CD4-positive, CD25-positive, alpha-beta regulatory T cell (primary cell): Measurements from ENCODE around the gene CYYR1. TPM values are rescaled to one million over a fixed set of nuclear protein-coding genes. Genes with fewer than 3 reads are reported as not detected.

ENCODE experiments used
- ATAC-seq, 2 donors: fragments of 150-1000 bp; cut with Tn5 transposase; one replicate each; pipeline ENCODE4 v1.10.0; 2021; ENCODE audit warnings: low read depth in 2 of 2, moderate number of reproducible peaks in 2 of 2, moderate library complexity in 1 of 2
- DNase-seq, 3 donors: peaks; one replicate each; pipeline versions ENCODE4 v3.0.0 to v3.0.0-alpha.2; 2012 to 2022; ENCODE audit warnings: mixed read lengths in 1 of 3
- H3K27ac ChIP-seq: one replicate; pipeline ENCODE4 v1.7.0; 2013; ENCODE audit warnings: mild to moderate bottlenecking, low read length; ENCODE audit not compliant: insufficient read depth, poor library complexity, severe bottlenecking
- H3K27me3 ChIP-seq: one replicate; pipeline ENCODE4 v1.7.0; 2013; ENCODE audit warnings: low read length; ENCODE audit not compliant: control insufficient read depth, insufficient read depth
- H3K36me3 ChIP-seq: one replicate; pipeline ENCODE4 v1.7.0; 2013; ENCODE audit warnings: mild to moderate bottlenecking, low read length, moderate library complexity; ENCODE audit not compliant: control insufficient read depth, insufficient read depth
- H3K4me1 ChIP-seq: 2 replicates; pipeline ENCODE4 v1.7.0; 2013; ENCODE audit warnings: mild to moderate bottlenecking, low read length; ENCODE audit not compliant: insufficient read depth, control insufficient read depth, poor library complexity, severe bottlenecking
- H3K4me3 ChIP-seq: one replicate; pipeline ENCODE4 v1.7.0; 2013; ENCODE audit warnings: low read depth, mild to moderate bottlenecking, low read length, moderate library complexity
- H3K9me3 ChIP-seq, 2 experiments: 1 replicate in 1 of 2; 2 replicates in 1 of 2; pipeline ENCODE4 v1.7.0; 2013; ENCODE audit warnings: low read length in 2 of 2, mild to moderate bottlenecking in 1 of 2, moderate library complexity in 1 of 2; ENCODE audit not compliant: control insufficient read depth in 2 of 2
- H3K27ac Mint-ChIP-seq, 3 donors: one replicate each; pipeline ENCODE4 v1.8.0; 2020 to 2022; ENCODE audit warnings: mild to moderate bottlenecking in 3 of 3, mixed read lengths in 3 of 3, moderate library complexity in 2 of 3
- H3K27me3 Mint-ChIP-seq: one replicate; pipeline ENCODE4 v1.8.0; 2022; ENCODE audit warnings: mild to moderate bottlenecking, mixed read lengths
- H3K36me3 Mint-ChIP-seq: one replicate; pipeline ENCODE4 v1.8.0; 2020; ENCODE audit warnings: mixed read lengths
- H3K4me1 Mint-ChIP-seq, 4 donors: one replicate each; pipeline ENCODE4 v1.8.0; 2020 to 2022; ENCODE audit warnings: mixed read lengths in 4 of 4, mild to moderate bottlenecking in 1 of 4
- H3K4me3 Mint-ChIP-seq, 4 donors: one replicate each; pipeline ENCODE4 v1.8.0; 2020 to 2022; ENCODE audit warnings: mild to moderate bottlenecking in 4 of 4, mixed read lengths in 4 of 4, moderate library complexity in 3 of 4
- H3K9me3 Mint-ChIP-seq, 7 donors: one replicate each; pipeline ENCODE4 v1.8.0; 2020 to 2022; ENCODE audit warnings: mixed read lengths in 7 of 7, mild to moderate bottlenecking in 3 of 7, moderate library complexity in 2 of 7
- polyA plus RNA-seq, 4 donors: library from polyadenylated mRNA; unstranded; fragments of 300-500 nt; fragmentation: Illumina TruSeq; gene quantifications; one replicate each; pipeline ENCODE4 v1.2.3, GENCODE V29; 2021
- total RNA-seq: library from RNA; stranded (reverse); gene quantifications from one replicate; pipeline ENCODE4 v1.2.3, GENCODE V29; 2022

CYYR1 gene
- total and polyA plus RNA-seq, 5 donors from 2014 or later = not detected

GRCh38 chr21:26550326-26550725 is 22.8 kb downstream of the CYYR1 start:
- no peak overlapping the region for H3K4me3 Mint-ChIP-seq
- no peaks in the 10 kb centered on the region for H3K4me1 ChIP-seq
- H3K36me3 ChIP-seq = no peaks in the 10 kb centered on the region
- H3K4me1 Mint-ChIP-seq = no peaks in the 10 kb centered on the region
- no peaks in the 10 kb centered on the region for H3K27me3 Mint-ChIP-seq
- H3K4me3 ChIP-seq = no peak overlapping the region
- ATAC-seq (no peak), DNase-seq (no peak)
- H3K9me3 Mint-ChIP-seq = peaks cover 0 to 5% (median 0%) of the 10 kb centered on the region in 7 donors
- H3K27me3 ChIP-seq = no peaks in the 10 kb centered on the region
- no peak overlapping the region for H3K27ac ChIP-seq
- no peak overlapping the region for H3K27ac Mint-ChIP-seq
- no peaks in the 10 kb centered on the region for H3K36me3 Mint-ChIP-seq
- H3K9me3 ChIP-seq = no peaks in the 10 kb centered on the region

GRCh38 chr21:26546446-26547097 is 26.5 kb downstream of the CYYR1 start:
- H3K4me3 ChIP-seq = no peak overlapping the region
- peaks cover 0 to 3% (median 3%) of the 10 kb centered on the region in 7 donors for H3K9me3 Mint-ChIP-seq
- no peaks in the 10 kb centered on the region for H3K9me3 ChIP-seq
- no peaks in the 10 kb centered on the region for H3K27me3 ChIP-seq
- no peaks in the 10 kb centered on the region for H3K36me3 Mint-ChIP-seq
- no peaks in the 10 kb centered on the region for H3K27me3 Mint-ChIP-seq
- no peaks in the 10 kb centered on the region for H3K4me1 Mint-ChIP-seq
- no peak overlapping the region for H3K4me3 Mint-ChIP-seq
- DNase-seq (no peak), ATAC-seq (no peak)
- H3K27ac Mint-ChIP-seq = no peak overlapping the region
- no peak overlapping the region for H3K27ac ChIP-seq
- no peaks in the 10 kb centered on the region for H3K4me1 ChIP-seq
- H3K36me3 ChIP-seq = no peaks in the 10 kb centered on the region

- H3K36me3 ChIP-seq = no peaks in the 10 kb centered on the region
- H3K27me3 Mint-ChIP-seq = no peaks in the 10 kb centered on the region
- no peak for ATAC-seq
These were observed 28.8 kb downstream of the CYYR1 start for GRCh38 chr21:26544201-26544775.

GRCh38 chr21:26540651-26541050 is 32.4 kb downstream of the CYYR1 start:
- ATAC-seq = no peak
- Mint-ChIP-seq H3K9me3 (peaks cover 0 to 5% (median 2%) of the 10 kb centered on the region in 7 donors), H3K27me3 (no peaks in the 10 kb centered on the region), H3K27ac (no peak overlapping the region), H3K4me1 (no peaks in the 10 kb centered on the region), H3K36me3 (no peaks in the 10 kb centered on the region), H3K4me3 (no peak overlapping the region)
- no peaks in the 10 kb centered on the region for H3K9me3 ChIP-seq
- H3K4me3 ChIP-seq = no peak overlapping the region
- H3K27ac ChIP-seq = no peak overlapping the region
- DNase-seq = no peak
- no peaks in the 10 kb centered on the region for H3K36me3 ChIP-seq
- no peaks in the 10 kb centered on the region for H3K27me3 ChIP-seq
- H3K4me1 ChIP-seq = no peaks in the 10 kb centered on the region

More at GRCh38 chr21:26544201-26544775, 28.8 kb downstream of the CYYR1 start:
- no peak for DNase-seq
- Histone ChIP-seq H3K4me1 (no peaks in the 10 kb centered on the region), H3K27ac (no peak overlapping the region), H3K27me3 (no peaks in the 10 kb centered on the region), H3K4me3 (no peak overlapping the region), H3K9me3 (no peaks in the 10 kb centered on the region)
- Mint-ChIP-seq H3K4me1 (no peaks in the 10 kb centered on the region), H3K27ac (peak overlapping the region in 1 of 3 donors; percentile 29), H3K4me3 (no peak overlapping the region), H3K9me3 (peaks cover 0 to 6% (median 3%) of the 10 kb centered on the region in 7 donors), H3K36me3 (no peaks in the 10 kb centered on the region)

GRCh38 chr21:26539566-26539965 is 33.5 kb downstream of the CYYR1 start:
- Mint-ChIP-seq H3K9me3 (peaks cover 0 to 5% (median 2%) of the 10 kb centered on the region in 7 donors), H3K27ac (no peak overlapping the region), H3K27me3 (no peaks in the 10 kb centered on the region), H3K4me1 (no peaks in the 10 kb centered on the region), H3K4me3 (no peak overlapping the region), H3K36me3 (no peaks in the 10 kb centered on the region)
- no peak overlapping the region for H3K27ac ChIP-seq
- no peaks in the 10 kb centered on the region for H3K27me3 ChIP-seq
- no peaks in the 10 kb centered on the region for H3K9me3 ChIP-seq
- no peaks in the 10 kb centered on the region for H3K4me1 ChIP-seq
- H3K4me3 ChIP-seq = no peak overlapping the region
- no peaks in the 10 kb centered on the region for H3K36me3 ChIP-seq
- ATAC-seq (no peak), DNase-seq (no peak)

GRCh38 chr21:26534517-26534916 is 38.6 kb downstream of the CYYR1 start:
- Histone ChIP-seq H3K4me1 (no peaks in the 10 kb centered on the region), H3K27me3 (no peaks in the 10 kb centered on the region), H3K36me3 (no peaks in the 10 kb centered on the region), H3K9me3 (peaks cover 0 to 3% of the 10 kb centered on the region in 2 experiments), H3K27ac (no peak overlapping the region), H3K4me3 (no peak overlapping the region)
- no peak for ATAC-seq
- H3K27ac Mint-ChIP-seq = no peak overlapping the region
- H3K4me3 Mint-ChIP-seq = no peak overlapping the region
- no peaks in the 10 kb centered on the region for H3K36me3 Mint-ChIP-seq
- H3K4me1 Mint-ChIP-seq = no peaks in the 10 kb centered on the region
- no peaks in the 10 kb centered on the region for H3K27me3 Mint-ChIP-seq
- peaks cover 0 to 5% (median 0%) of the 10 kb centered on the region in 7 donors for H3K9me3 Mint-ChIP-seq
- no peak for DNase-seq

- H3K4me1 ChIP-seq = no peaks in the 10 kb centered on the region
- Mint-ChIP-seq H3K4me1 (no peaks in the 10 kb centered on the region), H3K9me3 (peaks cover 0 to 5% (median 0%) of the 10 kb centered on the region in 7 donors), H3K4me3 (no peak overlapping the region), H3K27ac (no peak overlapping the region), H3K27me3 (no peaks in the 10 kb centered on the region), H3K36me3 (no peaks in the 10 kb centered on the region)
- no peaks in the 10 kb centered on the region for H3K36me3 ChIP-seq
- ATAC-seq (no peak), DNase-seq (no peak)
- H3K27ac ChIP-seq = no peak overlapping the region
- H3K9me3 ChIP-seq = peaks cover 0 to 3% of the 10 kb centered on the region in 2 experiments
- no peak overlapping the region for H3K4me3 ChIP-seq
- H3K27me3 ChIP-seq = no peaks in the 10 kb centered on the region
These were observed 40.9 kb downstream of the CYYR1 start for GRCh38 chr21:26532208-26532607.

GRCh38 chr21:26529526-26529925 is 43.6 kb downstream of the CYYR1 start:
- no peak for DNase-seq

More at GRCh38 chr21:26529526-26529925, 43.6 kb downstream of the CYYR1 start:
- no peaks in the 10 kb centered on the region for H3K4me1 Mint-ChIP-seq
- H3K9me3 Mint-ChIP-seq = no peaks in the 10 kb centered on the region
- H3K36me3 ChIP-seq = no peaks in the 10 kb centered on the region
- H3K27me3 ChIP-seq = no peaks in the 10 kb centered on the region
- H3K27ac ChIP-seq = no peak overlapping the region
- no peaks in the 10 kb centered on the region for H3K36me3 Mint-ChIP-seq
- ATAC-seq = no peak
- no peak overlapping the region for H3K4me3 Mint-ChIP-seq
- H3K4me1 ChIP-seq = no peaks in the 10 kb centered on the region
- no peak overlapping the region for H3K27ac Mint-ChIP-seq
- no peak overlapping the region for H3K4me3 ChIP-seq
- peaks cover 0 to 3% of the 10 kb centered on the region in 2 experiments for H3K9me3 ChIP-seq
- H3K27me3 Mint-ChIP-seq = no peaks in the 10 kb centered on the region
